HG03378 (cell line): Measurements from ENCODE around the gene DENND6A.
"Not testable (repeated sequence)": the region's sequence is repeated elsewhere in the genome, so short reads cannot be mapped to it uniquely, and the experiment has no call there.

Experiments used
- ATAC-seq: cut with Tn5 transposase; IDR thresholded peaks from one replicate; pipeline ENCODE4 v1.9.1; 2021; ENCODE audit warnings: mild to moderate bottlenecking, moderate library complexity; ENCODE audit not compliant: unreplicated experiment

DENND6A gene

DNA sequence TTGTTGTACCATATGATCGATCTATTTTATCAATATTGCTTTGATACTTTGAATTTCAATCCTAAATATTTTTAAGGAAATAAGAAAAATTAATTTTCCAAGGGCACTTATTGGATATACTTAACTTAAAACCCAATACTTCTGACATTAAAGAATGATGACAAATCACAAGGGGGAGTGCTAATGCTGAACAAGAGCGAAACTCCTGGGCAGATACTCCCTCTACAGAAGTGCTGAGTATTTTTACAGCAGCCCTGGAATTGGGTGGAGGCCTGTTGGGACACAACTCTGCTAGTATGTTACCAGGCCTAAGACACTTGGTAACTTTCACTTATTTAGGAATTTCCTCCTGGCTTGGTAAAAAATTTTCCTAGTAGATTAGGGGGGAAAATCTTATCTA lies 46.2 kb downstream of the DENND6A start:
- ATAC-seq: no peak

DNA sequence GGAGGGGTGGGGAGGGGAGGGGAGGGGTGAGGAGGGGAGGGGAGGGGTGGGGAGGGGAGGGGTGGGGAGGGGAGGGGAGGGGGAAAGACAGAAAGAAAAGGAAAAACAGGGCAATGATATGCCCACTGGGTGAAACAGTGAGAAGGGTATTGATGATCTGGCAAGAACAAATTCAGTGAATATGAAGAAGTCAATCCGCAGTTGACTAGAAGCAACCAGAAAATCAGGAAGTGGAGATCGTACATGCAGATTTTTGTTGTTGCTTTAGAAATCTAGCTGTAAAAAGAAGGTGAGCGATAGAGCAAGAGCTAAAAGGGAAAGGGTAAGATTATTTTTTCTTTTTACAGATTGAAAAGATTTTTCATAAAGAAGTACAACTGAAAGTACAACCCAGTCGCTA lies 48.1 kb downstream of the DENND6A start:
- no peak for ATAC-seq

DNA sequence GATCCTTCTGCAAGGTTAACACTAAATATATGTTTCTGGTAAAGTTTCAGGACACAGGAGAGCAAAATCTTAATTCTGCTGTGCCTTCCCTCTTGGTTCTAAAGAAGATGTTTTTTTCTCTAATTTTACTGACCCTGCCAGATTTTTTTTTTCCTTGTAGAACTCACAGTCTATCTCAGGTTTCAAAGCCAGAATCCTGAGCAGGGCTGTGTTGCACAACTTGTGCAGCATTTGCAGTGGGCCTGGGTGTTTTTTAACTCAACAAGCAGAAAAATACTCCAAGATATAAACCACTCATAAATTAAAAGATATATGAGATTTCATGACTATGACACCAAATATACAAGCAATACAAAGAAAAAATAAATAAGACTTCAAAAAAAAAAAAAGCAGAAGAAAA lies 55.5 kb downstream of the DENND6A start:
- ATAC-seq: no peak

DNA sequence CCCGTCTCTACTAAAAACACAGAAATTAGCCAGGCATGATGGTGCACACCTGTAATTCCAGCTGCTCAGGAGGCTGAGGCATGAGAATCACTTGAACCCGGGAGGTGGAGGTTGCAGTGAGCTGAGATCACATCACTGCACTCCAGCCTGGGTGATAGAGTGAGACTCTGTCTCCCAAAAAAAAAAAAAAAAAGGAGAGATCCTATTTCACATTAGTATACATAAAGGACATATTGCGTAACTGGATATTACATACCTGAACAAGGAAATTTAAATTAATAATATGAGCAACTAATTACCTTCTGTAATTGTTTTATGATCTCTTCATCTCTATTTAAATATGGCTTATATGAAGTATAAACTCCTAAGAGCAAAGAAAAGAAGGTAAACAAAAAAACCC lies 58.6 kb downstream of the DENND6A start:
- ATAC-seq: not testable (repeated sequence)

DNA sequence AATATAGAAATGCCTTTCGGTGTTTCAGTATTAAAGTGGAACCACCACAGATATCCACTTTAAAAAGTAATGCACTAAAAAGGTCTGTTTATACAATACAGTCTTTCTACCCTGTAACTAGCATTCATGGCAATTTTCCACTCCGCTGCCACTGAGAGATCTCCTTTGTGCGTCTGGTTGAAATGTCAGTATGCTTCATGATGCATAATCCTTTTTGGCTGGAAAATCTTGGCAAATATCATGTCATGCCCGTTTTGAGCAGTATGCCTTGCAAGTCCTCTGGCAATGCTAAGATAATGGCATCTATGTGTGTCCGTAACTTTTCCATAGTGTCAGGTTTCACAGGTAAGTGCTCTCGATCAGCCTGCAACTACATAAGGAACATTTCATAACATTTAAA lies 64.9 kb downstream of the DENND6A start:
- no peak for ATAC-seq

DNA sequence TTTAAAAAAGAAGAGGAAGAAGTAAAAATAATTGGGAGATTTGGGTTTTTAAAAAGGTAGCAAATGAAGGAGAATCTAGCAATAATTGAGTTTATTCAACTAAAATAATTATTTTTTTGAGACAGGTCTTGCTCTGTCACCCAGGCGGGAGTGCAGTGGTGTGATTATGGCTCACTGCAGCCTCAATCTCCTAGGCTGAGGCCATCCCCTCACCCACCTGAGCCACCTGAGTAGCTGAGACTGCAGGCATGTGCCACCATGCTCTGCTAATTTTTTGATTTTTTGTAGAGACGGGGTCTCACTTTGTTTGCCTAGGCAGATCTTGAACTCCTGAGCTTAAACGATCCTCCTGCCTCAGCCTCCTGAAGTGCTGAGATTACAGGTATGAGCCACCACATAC lies 68.1 kb downstream of the DENND6A start:
- no peak for ATAC-seq

DNA sequence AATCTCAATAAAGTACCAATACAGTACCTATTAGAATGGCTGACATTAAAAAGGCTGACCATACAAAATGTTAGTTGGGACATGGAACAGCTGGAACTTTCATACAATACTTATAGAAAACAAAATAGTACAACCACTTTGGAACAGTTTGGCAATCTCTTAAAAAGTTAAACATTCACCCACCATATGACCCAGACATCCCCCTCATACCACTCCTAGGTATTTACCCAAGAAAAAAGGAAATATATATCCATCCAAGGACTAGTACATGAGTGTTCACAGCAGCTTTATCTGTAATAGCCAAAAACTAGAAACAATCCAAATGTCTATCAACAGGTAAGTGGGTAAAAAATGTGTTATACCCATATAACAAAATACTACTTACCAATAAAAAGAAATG lies 70.5 kb downstream of the DENND6A start:
- no peak for ATAC-seq

DNA sequence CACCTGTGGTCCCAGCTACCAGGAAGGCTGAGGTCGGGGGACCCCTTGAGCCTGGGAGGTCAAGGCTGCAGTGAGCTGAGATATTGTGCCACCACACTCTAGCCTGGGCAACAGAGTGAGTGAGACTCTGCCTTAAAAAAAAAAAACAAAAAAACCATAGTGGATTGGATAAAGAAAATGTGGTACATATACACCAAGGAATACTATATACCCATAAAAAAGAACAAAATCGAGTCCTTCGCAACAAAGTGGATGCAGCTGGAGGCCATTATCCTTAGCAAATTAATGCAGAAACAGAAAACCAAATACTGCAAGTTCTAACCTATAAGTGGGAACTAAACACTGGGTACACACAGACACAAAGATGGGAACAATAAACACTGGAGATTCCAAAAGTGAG lies 75.1 kb downstream of the DENND6A start:
- no peak for ATAC-seq

DNA sequence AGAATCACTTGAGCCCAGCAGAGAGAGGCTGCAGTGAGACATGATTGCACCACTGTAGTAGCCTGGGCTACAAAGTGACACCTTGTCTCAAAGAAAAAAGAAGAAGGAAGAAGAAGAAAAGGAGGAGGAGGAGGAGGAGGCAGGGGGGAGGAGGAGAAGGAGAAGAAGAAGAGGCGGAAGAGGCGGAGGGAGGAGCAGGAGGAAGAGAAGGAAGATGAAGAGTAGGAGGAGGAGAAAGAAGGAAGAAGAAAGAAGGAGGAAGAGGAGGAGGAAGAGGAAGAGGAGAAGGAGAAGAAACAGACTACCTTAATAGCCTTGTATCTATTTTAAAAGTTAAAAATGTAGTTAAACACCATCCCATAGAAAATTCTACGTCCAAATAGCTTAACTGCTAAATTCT lies 76.6 kb downstream of the DENND6A start:
- no peak for ATAC-seq

DNA sequence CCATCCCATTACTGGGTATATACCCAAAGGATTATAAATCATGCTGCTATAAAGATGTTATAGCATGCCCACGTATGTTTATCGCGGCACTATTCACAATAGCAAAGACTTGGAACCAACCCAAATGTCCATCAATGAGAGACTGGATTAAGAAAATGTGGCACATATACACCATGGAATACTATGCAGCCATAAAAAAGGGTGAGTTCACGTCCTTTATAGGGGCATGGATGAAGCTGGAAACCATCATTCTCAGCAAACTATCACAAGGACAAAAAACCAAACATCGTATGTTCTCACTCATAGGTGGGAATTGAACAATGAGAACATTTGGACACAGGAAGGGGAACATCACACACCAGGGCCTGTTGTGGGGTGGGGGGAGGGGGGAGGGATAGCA lies 81.0 kb downstream of the DENND6A start:
- not testable (repeated sequence) for ATAC-seq

DNA sequence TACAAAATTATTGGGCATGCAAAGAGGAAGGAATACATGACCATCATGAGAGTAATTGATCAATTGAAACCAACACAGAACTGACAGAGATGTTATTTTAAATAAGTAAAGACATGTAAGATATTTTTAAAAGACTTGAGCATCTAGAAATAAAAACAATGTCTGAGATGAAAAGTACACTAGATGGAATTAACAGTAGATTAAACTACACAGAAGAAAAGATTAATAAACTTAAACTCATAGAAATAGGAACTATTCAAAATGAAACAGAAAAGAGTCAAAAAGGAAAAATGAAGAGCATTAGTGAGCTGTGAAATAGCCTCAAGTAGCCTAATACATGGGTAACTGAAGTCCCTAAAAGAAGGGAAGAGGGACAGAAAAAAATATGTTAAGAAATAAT lies 87.2 kb downstream of the DENND6A start:
- ATAC-seq: no peak

DNA sequence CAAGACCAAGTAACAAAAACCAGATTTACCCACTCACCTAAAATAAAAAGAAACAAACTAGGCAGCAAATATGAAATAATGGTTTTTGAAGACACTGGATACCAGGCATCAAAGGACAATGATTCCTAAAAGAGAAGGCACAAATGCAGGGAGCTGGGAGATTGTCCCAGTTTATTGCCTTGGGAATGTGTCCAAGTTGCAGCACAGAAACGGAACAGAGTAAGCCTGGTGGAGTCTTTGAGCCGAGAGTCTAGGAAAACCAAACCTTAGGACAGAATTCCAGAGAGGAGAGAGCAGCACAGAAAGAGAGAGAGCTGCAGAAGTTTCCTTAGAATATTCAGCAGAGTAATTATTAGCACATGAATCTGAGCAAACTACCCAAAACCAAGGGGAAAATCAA lies 87.9 kb downstream of the DENND6A start:
- no peak for ATAC-seq

DNA sequence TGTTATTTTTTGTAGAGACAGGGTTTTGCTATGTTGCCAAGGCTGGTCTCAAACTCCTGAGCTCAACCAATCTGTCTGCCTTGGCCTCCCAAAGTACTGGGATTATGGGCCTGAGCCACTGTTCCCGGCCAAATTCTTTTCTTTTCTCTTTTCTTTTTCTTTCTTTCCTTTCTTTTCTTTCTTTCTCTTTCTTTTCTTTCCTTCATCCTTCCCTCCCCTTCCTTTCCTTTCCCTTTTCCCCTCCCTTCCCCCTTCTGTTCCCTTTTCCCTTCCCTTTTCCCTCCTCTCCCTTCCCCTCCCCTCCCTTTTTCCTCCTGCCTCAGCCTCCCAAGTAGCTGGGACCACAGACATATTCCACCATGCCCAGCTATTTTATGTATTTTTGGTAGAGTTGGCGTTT lies 92.7 kb downstream of the DENND6A start:
- ATAC-seq: no peak

DNA sequence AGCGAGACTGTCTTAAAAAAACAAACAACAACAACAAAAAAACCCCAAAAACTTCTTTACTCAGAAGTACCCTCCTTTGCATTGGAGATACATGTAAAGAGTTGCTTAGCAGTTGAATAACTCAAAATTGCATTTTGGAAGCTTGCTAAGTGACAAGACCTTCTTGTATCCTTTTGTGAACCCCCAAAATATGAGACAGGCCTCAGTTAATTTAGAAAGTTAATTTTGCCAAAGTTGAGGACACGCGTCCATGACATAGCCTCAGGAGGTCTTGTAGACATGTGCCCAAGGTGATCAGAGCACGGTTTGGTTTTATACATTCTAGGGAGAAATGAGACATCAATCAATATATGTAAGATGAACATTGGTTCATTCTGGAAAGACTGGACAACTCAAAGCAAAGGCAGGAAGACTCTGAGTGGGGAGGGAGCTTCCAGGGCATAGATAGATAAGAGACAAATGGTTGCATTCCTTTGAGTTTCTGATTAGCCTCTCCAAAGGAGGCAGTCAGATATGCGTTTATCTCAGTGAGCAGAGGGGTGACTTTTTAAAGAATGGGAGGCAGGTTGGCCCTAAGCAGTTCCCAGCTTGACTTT lies 94.0 kb downstream of the DENND6A start:
- no peak for ATAC-seq

DNA sequence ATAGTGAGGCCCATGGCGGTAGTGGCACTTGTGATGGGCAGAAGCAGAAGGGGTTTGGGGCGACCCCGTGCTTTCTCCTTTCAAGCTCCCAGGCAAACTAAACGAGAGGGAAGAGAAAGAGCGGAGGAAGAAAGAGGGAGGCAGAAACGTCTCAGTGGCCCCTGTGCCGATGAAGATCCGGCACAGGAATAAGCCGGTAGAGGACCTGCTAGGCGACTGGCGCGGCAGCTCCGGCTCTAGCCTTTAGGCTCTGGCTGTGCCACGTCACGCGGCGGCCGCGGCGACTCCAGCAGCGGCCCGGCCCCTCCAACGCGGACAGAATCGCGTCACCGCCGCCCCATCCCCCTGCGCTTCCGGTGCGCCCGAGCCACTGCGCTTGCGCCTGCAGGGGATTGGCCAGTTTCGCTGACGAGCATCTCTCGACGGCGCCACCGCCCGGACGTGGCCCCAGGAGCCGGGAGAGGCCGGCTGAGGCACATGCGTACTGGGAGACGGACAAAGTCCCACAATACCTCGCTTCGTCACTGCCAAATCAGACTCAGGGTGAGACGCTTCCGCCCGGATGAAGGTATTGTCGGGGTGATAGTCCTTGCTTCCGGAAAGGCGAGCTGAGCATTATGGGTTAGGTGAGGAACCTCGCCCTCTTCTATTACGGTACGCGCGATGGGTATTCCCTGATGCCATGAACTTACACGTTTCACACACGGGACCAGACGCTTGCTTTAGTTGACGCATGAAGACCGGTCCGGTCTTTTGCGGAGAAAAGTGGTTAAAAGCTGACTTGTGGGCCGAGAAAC lies 95.6 kb downstream of the DENND6A start, which contains the start of gene ARF4:
TSS of gene ARF4 (minus strand) at position 218 of the 797 bp plus-strand sequence. CDS start at position 14, 204 bp downstream.
- peak; percentile 95 for ATAC-seq

DNA sequence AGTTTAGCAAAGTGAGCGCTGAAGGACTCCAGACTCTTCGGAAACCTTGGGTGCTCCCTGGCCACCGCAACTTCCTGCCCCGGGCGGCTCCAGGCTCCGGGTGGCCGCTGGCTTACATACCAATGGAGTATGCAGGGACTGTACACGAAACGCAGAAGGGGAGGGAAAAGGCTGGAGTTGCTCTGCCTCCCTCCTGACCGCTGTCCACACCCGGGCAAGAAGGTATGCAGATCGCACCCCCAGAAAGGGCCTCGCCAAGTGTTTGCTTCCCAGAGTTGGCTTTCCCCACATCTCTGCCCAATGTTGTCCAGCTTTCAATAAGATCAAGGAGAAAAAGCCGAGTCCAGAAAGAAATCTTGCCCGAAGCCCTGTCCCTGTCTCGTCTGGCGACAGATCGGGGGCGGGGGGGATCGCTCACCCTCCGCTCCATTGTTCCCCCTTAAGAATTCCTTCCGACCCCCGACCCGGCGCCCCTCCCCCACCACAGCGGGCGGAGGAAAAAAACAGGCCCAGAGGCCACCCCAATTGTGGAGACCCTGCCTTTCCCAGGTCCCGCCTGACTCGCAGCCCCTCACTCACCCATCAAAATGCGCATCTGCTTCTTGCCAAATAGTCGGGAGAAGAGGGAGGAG lies 96.3 kb downstream of the DENND6A start:
- no peak for ATAC-seq

DNA sequence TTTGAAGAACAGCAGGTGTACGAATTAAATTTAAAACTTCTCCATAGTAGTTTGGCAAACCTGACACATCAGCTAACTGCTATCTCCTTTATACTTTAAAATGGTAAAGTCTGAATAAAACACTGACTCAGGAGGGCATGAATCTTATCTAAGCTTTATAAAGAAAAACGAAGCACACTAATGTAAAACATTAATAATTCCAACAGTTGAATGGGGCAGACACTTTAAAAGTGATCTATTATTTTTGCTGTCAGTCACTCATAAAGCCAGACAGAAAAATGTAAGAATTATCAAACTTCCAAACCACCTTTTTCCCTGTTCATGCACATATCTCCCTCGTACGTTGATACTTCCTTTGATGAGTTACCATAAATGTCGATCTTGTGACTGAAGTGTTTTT lies 98.3 kb downstream of the DENND6A start:
- ATAC-seq: no peak

DNA sequence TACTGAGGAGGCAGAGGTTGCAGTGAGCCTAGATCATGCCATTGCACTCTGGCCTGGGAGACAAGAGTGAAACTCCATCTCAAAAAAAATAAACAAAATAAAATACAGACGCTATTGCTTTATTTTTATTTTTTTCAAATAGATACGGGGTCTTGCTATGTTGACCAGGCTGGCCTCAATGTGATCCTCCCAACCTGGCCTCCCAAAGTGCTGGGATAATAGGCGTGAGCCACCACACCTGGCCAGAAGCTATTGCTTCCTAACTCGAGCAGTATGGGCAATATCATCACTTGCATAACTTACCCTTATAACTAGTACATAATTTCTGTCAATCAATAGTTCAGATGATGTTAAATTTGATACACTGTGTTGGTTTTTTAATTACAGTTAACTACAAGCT lies 98.7 kb downstream of the DENND6A start:
- ATAC-seq: no peak

DNA sequence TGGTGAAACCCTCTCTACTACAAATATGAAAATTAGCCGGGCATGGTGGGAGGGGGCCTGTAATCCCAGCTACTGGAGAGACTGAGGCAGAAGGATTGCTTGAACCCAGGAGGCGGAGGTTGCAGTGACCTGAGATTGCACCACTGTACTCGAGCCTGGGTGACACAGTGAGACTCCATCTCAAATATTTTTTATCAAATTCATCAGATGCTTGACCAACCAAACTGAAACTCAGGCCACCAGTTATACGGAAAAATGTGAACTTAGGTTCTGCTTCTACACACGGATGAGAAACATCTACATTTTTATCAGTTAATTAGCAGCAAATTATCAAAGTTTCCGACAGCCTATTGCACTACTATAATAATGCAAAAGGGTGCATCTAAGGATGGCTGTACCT lies 100.6 kb downstream of the DENND6A start:
- no peak for ATAC-seq

DNA sequence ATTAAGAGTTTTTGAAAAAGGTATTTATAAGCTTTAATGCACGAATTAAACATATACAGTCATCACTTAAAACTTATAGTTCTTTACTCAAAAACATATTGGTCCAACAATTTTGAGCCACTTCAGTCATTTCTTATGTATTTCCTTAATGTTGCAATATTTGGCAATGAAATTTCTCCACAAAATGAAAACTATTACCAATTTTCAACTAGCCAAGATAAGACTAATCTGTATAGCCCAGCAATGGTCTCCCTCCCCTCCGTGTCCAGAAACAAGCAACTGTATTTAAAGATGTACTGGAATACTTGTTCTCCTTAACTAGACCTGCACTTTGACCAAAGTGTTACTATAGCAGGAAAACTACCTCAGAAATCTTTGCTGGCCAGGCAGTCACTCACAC lies 105.0 kb downstream of the DENND6A start:
- no peak for ATAC-seq

DNA sequence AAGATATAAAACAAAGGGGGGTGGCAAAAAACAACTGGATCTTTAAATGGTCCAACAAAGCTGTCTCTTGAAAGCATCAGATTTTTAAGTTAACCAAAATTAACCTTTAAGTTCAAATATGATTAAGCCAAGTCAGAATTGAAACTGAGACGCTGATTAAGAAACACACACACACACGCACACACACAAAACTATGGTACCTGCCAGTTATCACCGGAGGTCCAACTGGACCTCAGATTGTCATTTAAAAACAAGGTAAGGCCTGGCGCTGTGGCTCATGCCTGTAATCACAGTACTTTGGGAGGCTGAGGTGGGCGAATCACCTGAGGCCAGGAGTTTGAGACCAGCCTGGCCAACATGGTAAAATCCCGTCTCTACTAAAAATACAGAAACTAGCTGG lies 106.1 kb downstream of the DENND6A start:
- ATAC-seq: no peak

DNA sequence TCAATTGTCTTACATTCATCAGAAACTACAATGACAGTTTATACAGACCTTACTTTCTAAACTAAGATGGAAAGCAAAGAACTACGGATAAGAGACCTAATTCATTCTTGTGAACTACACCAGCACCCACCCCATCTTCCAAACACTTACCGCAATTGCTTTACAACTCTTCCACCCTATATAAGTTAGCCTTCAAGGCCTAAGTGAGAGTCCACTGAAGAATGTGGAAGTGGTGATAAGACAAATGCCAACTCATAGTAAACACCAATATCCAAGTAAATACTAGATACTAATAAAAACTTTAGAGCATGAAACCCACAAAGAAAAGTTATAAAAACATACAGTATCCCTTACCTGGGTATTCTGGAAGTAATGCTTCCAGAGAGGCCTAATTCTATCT lies 109.3 kb downstream of the DENND6A start:
- ATAC-seq: no peak
